Measurements from ENCODE around the gene ISCU. TPM values are rescaled to one million over a fixed set of nuclear protein-coding genes. Genes with fewer than 3 reads are reported as not detected.

ISCU gene
- total RNA-seq, 1 donor from 2014 or later = 117 TPM

GRCh38 chr12:108606492-108606891, 44.1 kb downstream of the ISCU start:
- no peaks in the 10 kb centered on the region for H3K9me3 Mint-ChIP-seq
- H3K4me3 Mint-ChIP-seq = no peak overlapping the region
- peaks cover 8% of the 10 kb centered on the region for H3K27me3 Mint-ChIP-seq
- H3K27ac Mint-ChIP-seq = no peak overlapping the region
- intact Hi-C loops (cut with micrococcal nuclease) = no loop called here
- TF ChIP-seq CTCF (IDR thresholded peaks at IDR 0.05) = no peak
- H3K36me3 Mint-ChIP-seq (ENCODE audit: low read depth) = no peaks in the 10 kb centered on the region
- H3K4me1 Mint-ChIP-seq = peaks cover under 1% of the 10 kb centered on the region
- ChIA-PET POLR2A (no interaction called here), CTCF (no interaction called here)
- no peak for DNase-seq
- ATAC-seq (ENCODE audit: low read depth) = no peak

GRCh38 chr12:108607981-108608600, 45.7 kb downstream of the ISCU start:
- ATAC-seq (ENCODE audit: low read depth) (no peak), DNase-seq (no peak)
- Mint-ChIP-seq H3K36me3 (ENCODE audit: low read depth) (no peaks in the 10 kb centered on the region), H3K27me3 (peaks cover 8% of the 10 kb centered on the region), H3K4me1 (peaks cover 16% of the 10 kb centered on the region), H3K27ac (no peak overlapping the region), H3K4me3 (no peak overlapping the region), H3K9me3 (no peaks in the 10 kb centered on the region)
- intact Hi-C loops (cut with micrococcal nuclease) = no loop called here
- POLR2A ChIA-PET = interaction anchor here (0.7 kb wide), 2 partner anchors 47 to 73 kb away, joined by 5 to 6 read pairs; partner anchors contain the start of gene SART3
- no peak for TF ChIP-seq CTCF (IDR thresholded peaks at IDR 0.05)
- CTCF ChIA-PET = interaction anchor here (2.7 kb wide), 1 partner anchor 10 kb away, joined by 11 read pairs; no protein-coding TSS in a partner anchor

DNA sequence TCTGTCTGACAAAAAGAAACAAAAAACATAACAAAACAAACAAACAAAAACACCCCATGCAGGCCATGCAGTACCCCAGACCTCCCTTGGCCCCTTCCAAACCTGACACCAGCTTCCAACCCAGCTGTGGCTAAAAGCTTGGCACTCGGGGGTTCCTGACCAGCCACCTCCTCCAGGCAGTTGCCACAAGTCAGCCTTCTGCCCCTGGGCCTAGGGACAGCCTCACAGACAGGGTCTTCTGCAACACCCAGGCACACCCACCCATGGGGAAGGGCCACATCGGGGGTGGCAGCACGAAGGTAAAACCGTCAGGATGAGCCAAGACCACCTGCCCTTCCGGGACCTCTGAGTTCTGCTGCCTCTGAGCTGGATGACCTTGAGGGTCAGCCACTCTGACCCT, 46.2 kb downstream of the ISCU start:
- ATAC-seq (ENCODE audit: low read depth) (no peak), DNase-seq (no peak)
- H3K27me3 Mint-ChIP-seq = peaks cover 8% of the 10 kb centered on the region
- H3K27ac Mint-ChIP-seq = no peak overlapping the region
- peaks cover 22% of the 10 kb centered on the region for H3K4me1 Mint-ChIP-seq
- TF ChIP-seq CTCF (IDR thresholded peaks at IDR 0.05) = no peak
- POLR2A ChIA-PET = no interaction called here
- CTCF ChIA-PET = interaction anchor here (2.7 kb wide), 1 partner anchor 10 kb away, joined by 11 read pairs; no protein-coding TSS in a partner anchor
- H3K4me3 Mint-ChIP-seq = no peak overlapping the region
- no peaks in the 10 kb centered on the region for H3K36me3 Mint-ChIP-seq (ENCODE audit: low read depth)
- intact Hi-C loops (cut with micrococcal nuclease) = no loop called here
- no peaks in the 10 kb centered on the region for H3K9me3 Mint-ChIP-seq

GRCh38 chr12:108609537-108610335, 47.3 kb downstream of the ISCU start:
- POLR2A ChIA-PET = interaction anchor here (0.5 to 0.8 kb wide), 2 partner anchors 43 to 494 kb away, joined by 3 to 5 read pairs; no protein-coding TSS in a partner anchor
- ATAC-seq (ENCODE audit: low read depth) = peak; percentile 21

More at GRCh38 chr12:108609537-108610335, 47.3 kb downstream of the ISCU start:
- TF ChIP-seq CTCF (IDR thresholded peaks at IDR 0.05) = no peak
- H3K4me1 Mint-ChIP-seq = peaks cover 31% of the 10 kb centered on the region
- H3K27me3 Mint-ChIP-seq = peaks cover 8% of the 10 kb centered on the region
- H3K9me3 Mint-ChIP-seq = no peaks in the 10 kb centered on the region
- CTCF ChIA-PET = interaction anchor here (1.3 to 2.7 kb wide), 2 partner anchors 9 to 37 kb away, joined by 3 to 11 read pairs; no protein-coding TSS in a partner anchor
- H3K27ac Mint-ChIP-seq = no peak overlapping the region
- no peaks in the 10 kb centered on the region for H3K36me3 Mint-ChIP-seq (ENCODE audit: low read depth)
- no peak overlapping the region for H3K4me3 Mint-ChIP-seq
- intact Hi-C loops (cut with micrococcal nuclease) = no loop called here
- no peak for DNase-seq
